ENCODE measurements around the gene MKRN2.

Gene MKRN2

DNA sequence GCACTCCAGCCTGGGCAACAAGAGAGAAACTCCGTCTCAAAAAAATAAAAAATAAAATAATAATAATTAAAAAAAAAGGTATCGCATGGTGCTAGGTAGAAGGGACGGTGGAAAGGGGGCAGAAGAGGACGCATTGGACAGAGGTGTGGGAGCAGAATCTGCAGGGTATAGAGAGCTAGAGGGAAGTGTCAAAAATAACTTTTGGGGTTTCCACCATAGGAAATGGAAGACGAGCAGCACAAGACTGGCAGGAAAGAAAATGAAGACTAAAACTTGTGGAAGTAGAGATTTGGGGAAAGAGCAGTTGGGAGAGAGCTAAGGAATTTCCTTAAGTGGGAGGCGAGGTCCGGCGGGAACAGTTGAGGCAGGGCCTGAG, 585 bp upstream of the MKRN2 start:
- DNase-seq (ENCODE audit: low read depth in 2 of 2) = no peak

DNA sequence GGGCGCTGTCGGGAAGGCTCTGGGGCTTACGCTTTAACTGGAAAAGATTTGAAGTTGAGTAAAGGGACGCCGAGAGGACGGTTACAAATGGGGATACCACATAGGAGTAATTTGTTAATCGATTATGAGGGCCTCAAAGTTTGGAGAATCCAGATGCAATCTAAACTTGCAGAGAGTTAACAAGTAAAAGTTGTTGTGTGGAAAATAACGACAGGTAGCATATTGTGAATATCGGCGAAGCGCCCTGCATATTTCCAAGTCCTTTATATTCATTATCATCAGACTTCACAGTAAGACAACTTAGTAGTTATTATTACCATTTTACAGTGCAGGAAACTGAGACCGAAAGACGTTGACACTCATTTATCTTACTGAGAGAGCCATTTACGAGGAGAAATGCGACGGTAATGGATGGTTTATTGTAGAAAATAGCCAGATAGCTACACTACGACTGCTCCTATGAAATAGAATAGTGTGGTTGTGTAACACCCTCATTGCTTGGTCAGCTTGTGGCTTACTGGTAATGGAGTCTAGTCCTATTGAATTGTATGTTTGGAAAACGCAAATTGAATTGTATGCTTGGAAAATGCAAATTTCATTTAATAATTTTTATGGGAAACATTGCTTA, 700 bp downstream of the MKRN2 start:
- DNase-seq (ENCODE audit: low read depth in 2 of 2) = no peak

DNA sequence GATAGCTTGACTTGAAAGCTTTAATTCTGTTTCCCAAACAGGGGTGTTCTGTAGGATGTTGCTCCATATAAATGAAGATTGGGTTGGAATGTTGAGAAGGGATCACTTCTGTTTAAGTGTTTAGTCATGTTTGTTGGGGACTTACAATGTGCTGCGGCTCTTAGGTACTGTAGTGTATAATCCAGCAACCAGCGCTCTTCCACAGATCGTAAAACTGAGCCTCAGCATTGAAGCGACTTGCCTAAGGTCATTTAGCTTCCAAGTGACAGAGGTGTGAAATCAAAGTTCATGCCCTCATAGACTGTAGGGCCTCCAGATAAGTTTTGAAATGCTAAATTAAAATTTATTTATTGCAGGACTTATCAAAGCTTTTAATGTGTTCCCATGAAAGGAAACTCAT, 1.8 kb downstream of the MKRN2 start:
- DNase-seq (ENCODE audit: low read depth in 2 of 2) = no peak

DNA sequence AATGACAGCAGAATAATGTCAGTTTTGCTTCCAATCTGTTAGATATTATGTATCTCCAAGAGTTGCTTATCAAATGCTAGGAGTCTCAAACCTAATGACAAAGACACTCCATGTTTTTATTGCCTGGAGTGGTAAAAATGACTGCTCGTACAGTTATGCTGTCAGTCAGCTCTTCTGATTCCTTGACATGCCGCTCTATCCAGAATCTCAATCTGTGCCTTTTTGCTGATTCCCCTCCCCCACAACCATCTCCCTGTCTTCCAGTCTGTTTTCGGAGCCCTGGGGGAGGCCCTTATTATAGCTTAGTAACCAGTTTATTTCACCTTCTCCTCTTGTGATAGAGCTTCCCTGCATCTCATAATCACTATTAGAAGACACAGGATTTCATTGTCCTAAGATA, 2.6 kb downstream of the MKRN2 start:
- no peak for DNase-seq (ENCODE audit: low read depth in 2 of 2)

DNA sequence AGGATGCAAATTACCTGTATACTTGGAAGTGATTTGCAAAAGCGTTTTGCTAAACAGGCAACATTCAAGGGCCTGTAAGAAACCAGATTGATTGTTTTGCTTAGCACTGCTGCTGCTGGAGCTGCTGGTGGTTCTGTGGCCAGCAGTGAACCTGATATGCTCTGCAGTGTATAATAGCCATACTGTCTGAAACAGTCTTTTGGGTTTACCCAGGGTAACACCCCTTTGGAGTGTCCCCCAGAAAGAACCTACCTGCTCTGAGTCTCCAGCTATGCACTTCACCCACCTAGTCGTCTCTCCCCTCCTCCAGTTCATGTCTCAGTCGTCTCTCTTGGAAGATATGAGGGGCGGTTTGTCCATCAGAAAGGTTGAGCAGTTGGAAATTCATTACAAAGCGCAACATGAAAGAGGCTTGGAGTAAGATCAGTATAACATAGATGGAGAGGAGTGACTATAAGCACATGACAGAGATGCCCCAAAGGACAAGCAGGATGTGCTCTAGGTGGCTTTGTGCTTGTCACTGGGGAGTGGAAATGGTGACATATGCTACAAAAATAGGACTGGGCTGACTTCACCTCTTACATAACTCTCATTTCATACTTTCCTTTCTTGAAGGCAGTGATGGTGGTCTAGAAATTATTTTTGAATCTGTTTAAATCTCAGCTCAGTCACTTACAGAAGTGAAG, 3.8 kb downstream of the MKRN2 start:
- no peak for DNase-seq (ENCODE audit: low read depth in 2 of 2)

DNA sequence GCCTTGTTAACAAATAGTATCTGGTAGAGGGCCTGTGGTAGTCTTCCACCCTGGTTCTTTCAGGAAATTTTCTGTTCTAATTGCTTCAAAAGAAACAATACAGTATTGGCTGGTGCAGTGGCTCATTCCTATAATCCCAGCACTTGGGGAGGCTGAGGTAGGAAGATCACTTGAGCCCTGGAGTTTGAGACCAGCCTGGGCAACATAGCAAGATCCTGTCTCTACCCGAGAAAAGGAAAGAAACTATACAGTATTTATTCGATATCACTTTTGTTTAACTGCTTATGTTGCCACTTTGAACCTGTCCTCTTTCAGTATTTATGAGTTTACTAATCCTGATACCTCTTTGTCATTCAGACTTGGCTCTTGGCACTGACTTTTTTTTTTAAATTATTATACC, 4.5 kb downstream of the MKRN2 start:
- no peak for DNase-seq (ENCODE audit: low read depth in 2 of 2)

DNA sequence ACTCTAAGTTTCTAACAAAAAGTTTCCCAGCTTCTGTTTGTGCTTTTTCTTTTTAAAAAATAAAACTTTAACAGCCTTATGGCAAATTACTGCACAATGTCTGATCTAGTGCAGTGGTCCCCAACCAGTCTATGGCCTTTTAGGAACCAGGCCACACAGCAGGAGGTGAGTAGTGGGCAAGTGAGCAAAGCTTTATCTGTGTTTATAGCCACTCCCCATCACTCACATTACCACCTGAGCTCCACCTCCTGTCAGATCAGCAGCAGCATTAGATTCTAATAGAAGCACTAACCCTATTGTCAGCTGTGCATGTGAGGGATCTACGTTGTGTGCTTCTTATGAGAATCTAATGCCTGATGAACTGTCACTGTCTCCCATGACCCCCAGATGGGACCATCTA, 5.6 kb downstream of the MKRN2 start:
- DNase-seq (ENCODE audit: low read depth in 2 of 2) = no peak

DNA sequence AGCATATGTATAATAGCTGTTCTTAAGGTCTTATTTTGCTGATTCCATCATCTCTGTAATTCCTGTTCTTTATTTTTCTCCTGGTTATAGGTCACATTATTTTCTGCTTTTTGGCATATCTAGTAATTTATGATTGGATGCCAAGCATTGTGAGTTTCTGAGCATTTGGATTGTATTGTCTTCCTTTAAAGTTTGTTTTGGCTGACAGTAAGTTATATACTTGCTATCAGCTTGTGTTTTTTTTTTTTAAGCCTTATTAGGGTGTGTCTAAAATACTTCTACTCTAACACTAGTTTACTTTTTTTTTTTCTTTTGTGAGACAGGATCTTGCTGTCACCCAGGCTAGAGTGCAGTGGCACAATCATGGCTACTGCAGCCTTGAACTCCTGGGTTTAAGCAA, 10.1 kb downstream of the MKRN2 start:
- no peak for DNase-seq (ENCODE audit: low read depth in 2 of 2)

DNA sequence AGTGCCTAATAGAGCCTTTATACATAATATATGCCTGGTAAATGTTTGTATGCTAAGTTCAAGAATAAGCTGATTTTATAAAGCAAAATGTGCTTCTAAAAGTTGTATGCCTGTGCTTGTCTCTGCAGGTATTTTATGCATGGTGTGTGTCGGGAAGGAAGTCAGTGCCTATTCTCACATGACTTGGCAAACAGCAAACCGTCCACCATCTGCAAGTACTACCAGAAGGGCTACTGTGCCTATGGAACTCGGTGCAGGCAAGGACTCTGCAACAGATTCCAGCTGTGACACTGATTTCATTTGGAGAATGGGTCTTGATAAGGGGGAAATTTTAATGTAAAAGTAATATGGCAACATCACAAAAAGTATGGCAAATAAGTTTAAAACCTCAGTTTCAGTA, 11.9 kb downstream of the MKRN2 start:
- DNase-seq (ENCODE audit: low read depth in 2 of 2) = no peak

DNA sequence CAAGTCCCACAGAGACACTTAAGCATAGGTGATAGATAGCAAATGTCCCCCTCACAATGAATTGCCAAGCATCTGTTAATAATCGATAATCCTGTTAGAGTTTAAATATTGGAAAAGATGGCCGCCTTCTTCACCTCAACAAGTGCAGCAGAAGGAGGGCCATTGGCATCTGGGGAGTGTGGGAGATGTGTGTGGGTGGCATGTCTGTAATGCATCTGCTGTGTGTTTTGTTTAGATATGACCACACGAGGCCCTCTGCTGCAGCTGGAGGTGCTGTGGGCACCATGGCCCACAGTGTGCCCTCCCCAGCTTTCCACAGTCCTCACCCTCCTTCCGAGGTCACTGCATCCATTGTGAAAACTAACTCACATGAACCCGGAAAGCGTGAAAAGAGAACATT, 12.9 kb downstream of the MKRN2 start:
- DNase-seq (ENCODE audit: low read depth in 2 of 2) = no peak

DNA sequence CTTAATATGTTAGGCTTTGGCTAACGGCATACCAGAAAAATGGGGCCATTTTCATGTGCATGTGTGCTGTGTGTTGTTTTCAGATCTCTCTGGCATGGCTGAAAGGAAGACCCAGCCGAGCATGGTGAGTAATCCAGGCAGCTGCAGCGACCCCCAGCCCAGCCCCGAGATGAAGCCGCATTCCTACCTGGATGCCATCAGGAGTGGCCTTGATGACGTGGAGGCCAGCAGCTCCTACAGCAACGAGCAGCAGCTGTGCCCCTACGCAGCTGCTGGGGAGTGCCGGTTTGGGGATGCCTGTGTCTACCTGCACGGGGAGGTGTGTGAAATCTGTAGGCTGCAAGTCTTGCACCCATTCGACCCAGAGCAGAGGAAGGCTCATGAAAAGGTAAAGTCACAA, 15.1 kb downstream of the MKRN2 start:
- no peak for DNase-seq (ENCODE audit: low read depth in 2 of 2)

DNA sequence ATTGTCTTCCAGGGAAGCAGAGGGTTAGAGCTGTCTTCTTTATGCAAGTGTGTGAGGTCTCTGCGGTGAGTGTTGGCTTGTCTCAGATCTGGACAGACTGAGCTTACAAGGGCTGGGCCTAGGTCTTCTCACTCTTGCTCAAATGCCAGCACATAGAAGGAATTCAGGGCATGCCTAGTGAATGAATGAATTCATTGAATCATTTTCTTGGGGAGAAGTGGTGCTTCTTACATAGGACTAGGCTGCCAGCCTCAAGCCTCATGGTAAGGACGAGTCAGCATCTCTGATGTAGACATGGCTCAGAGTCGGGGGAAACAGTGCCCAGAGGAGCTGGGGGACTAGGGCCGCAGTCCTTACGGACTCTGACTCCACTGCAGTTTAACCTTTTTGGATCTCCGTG, 17.2 kb downstream of the MKRN2 start:
- no peak for DNase-seq (ENCODE audit: low read depth in 2 of 2)

DNA sequence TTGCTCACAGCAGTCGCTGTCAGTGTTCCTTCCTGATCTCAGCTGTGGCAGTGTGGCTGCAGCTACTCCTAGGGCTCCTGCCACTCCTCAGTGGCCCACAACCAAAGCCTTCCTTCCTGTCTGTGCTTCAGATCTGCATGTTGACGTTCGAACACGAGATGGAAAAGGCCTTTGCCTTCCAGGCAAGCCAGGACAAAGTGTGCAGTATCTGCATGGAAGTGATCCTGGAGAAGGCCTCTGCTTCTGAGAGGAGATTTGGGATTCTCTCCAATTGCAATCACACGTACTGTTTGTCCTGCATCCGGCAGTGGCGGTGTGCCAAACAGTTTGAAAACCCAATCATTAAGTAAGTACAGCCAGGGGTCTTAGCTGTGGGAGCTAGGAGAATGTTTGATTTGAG, 17.8 kb downstream of the MKRN2 start:
- no peak for DNase-seq (ENCODE audit: low read depth in 2 of 2)

DNA sequence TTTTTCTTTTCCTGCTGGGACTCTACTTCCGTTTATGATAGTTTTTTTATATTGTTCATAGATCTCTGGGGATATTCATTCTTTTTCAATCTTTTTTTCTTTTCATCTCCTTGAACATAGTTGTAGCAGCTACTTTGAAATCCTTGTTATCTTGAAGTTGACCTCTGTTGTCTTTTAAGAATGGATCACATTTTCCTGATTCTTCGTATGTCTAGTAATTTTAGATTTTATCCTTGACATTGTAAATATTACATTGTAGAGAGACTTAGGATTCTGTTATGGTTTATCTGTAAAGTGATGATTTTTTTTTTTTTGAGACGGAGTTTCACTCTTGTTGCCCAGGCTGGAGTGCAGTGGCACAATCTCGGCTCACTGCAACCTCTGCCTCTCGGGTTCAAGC, 20.5 kb downstream of the MKRN2 start:
- no peak for DNase-seq (ENCODE audit: low read depth in 2 of 2)

DNA sequence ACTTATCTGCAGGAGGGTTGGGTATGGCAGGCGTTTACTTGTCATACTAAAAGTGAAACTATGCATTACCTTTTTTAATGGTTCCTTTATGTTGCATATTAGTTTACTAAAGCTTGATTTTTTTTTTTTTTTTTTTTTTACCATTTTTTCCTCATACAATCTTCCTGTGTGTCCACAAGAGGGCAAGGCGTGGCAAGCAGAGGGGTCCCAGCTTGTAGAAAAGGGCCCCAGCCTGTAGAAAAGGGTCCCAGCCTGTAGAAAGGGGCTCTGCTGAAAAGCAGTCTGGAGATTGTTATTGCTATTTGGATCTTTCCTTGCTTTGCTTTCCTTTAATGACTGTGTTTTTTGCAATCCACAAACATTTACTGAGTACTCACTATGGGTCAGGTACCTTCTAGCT, 21.9 kb downstream of the MKRN2 start:
- no peak for DNase-seq (ENCODE audit: low read depth in 2 of 2)

DNA sequence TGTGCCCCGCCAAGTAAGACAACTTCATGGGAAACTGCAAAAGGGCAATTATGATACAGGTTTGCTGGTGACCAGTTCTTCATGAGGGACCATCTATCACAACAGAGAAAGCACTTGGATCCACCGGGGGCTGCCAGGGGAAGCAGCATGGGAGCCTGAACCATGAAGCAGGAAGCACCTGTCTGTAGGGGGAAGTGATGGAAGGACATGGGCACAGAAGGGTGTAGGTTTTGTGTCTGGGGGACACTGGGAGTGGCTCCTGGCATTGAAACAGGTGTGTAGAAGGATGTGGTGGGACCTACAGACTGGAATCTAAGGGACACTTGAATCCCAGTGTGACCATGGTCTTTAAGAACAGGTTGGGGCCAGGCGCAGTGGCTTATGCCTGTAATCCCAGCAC, 22.6 kb downstream of the MKRN2 start:
- no peak for DNase-seq (ENCODE audit: low read depth in 2 of 2)

DNA sequence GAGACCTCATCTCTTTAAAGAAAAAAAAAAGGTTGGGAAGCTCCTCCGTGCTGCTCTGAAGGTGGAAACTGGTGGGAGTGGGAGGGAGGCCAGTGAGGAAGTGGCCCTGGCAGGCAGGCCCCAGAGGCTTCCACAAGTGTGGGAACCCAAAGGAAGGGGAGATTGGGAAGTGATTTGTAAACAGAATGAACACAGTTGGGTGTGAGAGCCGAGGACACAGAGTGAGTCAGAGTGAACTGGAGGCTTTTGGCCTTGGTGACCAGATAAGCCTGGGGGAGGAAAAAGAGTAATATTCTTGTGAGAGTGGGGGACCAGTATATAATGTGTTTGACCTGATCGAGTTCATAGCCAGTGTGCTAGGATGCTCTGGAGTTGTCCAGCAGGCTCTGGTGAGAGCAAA, 23.0 kb downstream of the MKRN2 start:
- DNase-seq (ENCODE audit: low read depth in 2 of 2) = no peak

DNA sequence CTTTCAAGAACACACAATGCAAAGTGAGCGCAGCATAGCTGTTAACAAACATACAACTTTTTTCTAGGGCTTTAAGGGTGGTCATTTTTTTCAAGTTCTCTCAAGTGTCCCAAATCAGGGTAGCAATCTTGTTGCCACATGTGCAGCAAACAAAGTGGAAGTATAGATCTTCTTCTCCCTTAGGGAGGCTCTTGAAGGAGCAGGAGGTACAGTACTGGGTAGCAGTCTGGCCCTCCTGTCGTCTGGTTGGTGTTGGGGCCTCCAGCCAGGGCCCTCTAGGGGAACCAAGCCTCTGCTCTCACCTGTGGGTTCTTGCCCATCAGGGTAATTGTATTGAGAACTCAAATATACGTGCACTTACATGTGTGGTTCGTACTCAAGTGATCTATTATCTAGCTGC, 25.8 kb downstream of the MKRN2 start:
- no peak for DNase-seq (ENCODE audit: low read depth in 2 of 2)

DNA sequence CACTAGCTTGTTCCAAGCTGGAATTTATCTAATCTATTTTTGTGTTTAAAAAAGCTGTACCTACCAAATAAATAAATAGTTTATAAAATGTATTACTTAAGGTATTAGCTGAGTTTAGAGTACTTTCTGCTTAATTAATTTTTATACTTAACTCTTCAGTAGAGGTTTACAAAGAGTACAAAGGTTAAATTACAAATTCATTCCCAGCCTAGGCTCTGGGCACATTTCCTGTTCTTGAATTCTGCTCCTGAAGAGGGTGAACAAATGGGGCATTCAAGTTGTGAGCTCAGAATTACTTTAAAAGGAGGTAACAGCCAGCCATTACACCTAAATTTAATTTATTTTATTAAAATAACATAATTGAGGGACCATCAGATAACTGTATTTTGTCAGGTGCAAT, 26.4 kb downstream of the MKRN2 start:
- DNase-seq (ENCODE audit: low read depth in 2 of 2) = no peak

DNA sequence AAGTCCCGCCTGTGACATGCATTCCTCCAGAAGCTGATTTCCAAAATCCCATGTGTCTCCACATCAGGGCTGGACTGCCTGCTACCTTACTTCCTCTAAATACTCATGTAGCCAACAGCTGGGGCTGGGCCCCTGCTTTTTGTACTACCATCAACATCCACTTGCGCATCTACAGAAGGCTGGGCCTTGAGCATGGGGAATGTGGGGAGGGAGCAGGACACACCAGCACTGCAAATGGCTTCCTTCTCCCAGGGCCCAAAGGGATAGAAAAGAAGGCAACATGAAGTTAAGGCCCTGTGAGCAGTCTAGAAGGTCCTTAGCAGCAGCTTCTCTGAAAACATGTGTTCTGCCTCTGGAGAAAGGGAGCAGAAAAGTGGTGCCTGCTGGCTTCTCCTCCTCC, 27.2 kb downstream of the MKRN2 start:
- no peak for DNase-seq (ENCODE audit: low read depth in 2 of 2)

DNA sequence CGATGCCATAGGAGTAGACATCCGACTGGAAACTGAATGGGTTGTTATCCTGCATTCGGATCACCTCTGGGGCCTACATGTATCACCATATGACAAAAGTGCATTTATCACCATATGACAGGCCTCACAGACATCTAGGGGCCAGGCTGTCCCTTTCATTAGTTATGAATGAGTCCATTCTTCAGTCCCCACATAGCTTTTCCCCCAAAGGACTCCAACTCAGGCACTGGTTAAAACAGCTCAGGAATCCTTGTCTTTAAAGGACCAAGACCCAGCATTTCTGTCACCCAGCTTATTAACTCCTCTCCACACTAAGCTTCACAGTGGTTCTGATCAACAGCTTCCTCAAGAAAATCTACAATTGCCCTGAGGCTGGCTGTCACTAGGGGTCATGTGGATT, 28.3 kb downstream of the MKRN2 start:
- DNase-seq (ENCODE audit: low read depth in 2 of 2) = no peak

DNA sequence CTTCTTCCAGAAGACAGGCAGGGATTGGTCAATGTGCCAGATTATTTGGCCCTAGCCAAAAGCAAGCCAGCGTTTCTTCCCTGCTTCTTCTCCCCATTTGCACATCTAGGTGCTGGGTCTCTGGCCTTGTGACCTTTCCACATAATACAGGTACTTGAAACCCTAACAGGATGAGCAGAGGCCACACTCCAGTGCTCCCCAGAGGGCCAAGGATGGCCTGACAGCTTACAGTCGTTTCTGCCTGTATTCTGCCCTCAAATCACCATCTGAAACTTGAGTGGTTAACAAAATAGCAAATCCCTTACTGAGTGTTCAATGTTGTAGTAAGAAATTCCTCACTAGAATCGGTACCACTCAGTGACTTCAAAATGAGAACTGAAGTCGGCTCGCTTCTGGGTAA, 29.1 kb downstream of the MKRN2 start:
- no peak for DNase-seq (ENCODE audit: low read depth in 2 of 2)

DNA sequence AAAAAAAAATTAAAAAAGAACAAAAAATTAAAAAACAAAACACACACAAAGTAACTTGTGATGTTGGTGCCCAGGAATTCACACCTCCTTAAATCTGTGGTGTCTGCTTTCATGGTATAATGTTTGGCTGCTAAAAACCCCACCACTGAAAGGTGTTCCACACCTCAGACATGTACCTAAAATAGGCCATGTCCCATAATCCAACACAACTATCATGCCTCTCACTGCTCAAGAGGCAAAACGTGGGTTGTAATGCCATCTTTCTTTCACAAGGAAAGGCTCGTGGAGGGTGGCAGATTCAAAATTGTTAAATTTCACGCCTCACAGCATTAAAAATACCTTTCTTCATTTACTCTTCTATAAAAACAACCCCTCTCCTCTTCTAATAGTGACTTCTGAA, 29.5 kb downstream of the MKRN2 start:
- DNase-seq (ENCODE audit: low read depth in 2 of 2) = no peak

Data from stimulated activated CD4-positive, alpha-beta T cell treated with anti-CD3 and anti-CD28 coated beads, Interleukin-1b, Interleukin-23, amount 100 ng/mL, for 4 hours (primary cell).